ENCODE data around the gene NCK2. TPM values are rescaled to one million over a fixed set of nuclear protein-coding genes. Genes with fewer than 3 reads are reported as not detected.

Gene NCK2
- total and polyA plus RNA-seq, 2 of the 13 experiments (the other 11 are each of a cell fraction or from before 2014, with no cell fraction given): 14.8 to 23.5 TPM

DNA sequence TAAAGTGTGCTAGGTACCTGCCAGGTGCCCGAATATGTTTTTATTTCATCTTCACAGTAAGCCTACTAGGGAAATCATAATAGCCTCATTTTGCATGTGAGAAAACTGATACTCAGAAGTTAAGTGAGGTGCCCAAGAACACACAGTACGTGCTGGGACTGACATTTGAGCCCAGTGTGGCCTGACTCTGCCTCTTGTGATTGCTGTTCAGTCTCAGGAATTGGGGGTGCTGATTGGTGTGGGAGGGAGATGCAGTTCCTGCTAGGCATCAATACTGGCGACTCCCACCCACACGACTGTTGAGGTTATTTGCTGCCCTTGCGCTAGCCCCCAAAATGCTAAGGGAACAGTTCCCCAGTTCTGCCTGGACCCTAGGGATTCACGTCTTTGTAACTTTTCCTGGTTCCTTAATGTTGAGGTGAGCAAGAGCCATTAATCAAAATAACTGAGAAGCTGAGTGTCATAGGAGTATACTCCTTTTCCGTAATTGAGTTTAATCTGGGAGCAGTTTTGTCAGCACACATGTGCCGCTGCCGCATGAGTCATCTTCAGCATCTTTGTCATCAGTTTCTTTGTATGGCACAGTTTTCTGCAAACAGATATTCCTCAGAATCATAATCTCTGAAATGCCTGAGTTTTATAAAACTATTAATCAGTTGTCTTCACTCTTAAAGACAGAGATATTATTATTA lies 120.7 kb downstream of the NCK2 start:
- TF ChIP-seq, protein P1, sequence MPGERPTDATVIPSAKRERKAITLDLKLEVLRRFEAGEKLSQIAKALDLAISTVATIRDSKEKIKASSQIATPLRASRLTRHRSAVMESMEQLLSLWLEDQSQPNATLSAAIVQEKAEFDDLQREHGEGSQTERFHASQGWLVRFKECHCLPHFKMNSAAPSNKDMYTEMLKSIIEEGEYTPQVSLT (CRISPR knock-in tag; IDR thresholded peaks at IDR 0.05; ENCODE audit: borderline replicate concordance, low read depth): no peak
- TF ChIP-seq RFXAP (CRISPR knock-in tag; IDR thresholded peaks at IDR 0.05; ENCODE audit: borderline replicate concordance): no peak
- TF ChIP-seq ZNF569 (CRISPR knock-in tag; IDR thresholded peaks at IDR 0.05; ENCODE audit: borderline replicate concordance): no peak
- TF ChIP-seq NR1H2 (CRISPR knock-in tag; IDR thresholded peaks at IDR 0.05; ENCODE audit: borderline replicate concordance, low read depth): no peak
- no peak for TF ChIP-seq KDM4B (CRISPR knock-in tag; IDR thresholded peaks at IDR 0.05)
- no peak for TF ChIP-seq TRIM24 (CRISPR knock-in tag; IDR thresholded peaks at IDR 0.05)
- TF ChIP-seq BCLAF1 (IDR thresholded peaks at IDR 0.05): no peak
- TF ChIP-seq DR1 (CRISPR knock-in tag; IDR thresholded peaks at IDR 0.05): no peak
- TF ChIP-seq RBM22 (optimal IDR thresholded peaks at IDR 0.05; ENCODE audit: low read length): no peak
- TF ChIP-seq CBX2 (IDR thresholded peaks at IDR 0.05; ENCODE audit: low read depth, low read length): no peak
- TF ChIP-seq CBX2 (CRISPR knock-in tag; IDR thresholded peaks at IDR 0.05; ENCODE audit: low read depth): no peak
- TF ChIP-seq ZBTB42 (CRISPR knock-in tag; IDR thresholded peaks at IDR 0.05): no peak
- no peak for TF ChIP-seq PAX8 (CRISPR knock-in tag; IDR thresholded peaks at IDR 0.05; ENCODE audit: borderline replicate concordance)
- no peak for TF ChIP-seq GTF3A (CRISPR knock-in tag; conservative IDR thresholded peaks at IDR 0.05)
- TF ChIP-seq HOXA7 (CRISPR knock-in tag; IDR thresholded peaks at IDR 0.05): no peak
- TF ChIP-seq, protein P2, sequence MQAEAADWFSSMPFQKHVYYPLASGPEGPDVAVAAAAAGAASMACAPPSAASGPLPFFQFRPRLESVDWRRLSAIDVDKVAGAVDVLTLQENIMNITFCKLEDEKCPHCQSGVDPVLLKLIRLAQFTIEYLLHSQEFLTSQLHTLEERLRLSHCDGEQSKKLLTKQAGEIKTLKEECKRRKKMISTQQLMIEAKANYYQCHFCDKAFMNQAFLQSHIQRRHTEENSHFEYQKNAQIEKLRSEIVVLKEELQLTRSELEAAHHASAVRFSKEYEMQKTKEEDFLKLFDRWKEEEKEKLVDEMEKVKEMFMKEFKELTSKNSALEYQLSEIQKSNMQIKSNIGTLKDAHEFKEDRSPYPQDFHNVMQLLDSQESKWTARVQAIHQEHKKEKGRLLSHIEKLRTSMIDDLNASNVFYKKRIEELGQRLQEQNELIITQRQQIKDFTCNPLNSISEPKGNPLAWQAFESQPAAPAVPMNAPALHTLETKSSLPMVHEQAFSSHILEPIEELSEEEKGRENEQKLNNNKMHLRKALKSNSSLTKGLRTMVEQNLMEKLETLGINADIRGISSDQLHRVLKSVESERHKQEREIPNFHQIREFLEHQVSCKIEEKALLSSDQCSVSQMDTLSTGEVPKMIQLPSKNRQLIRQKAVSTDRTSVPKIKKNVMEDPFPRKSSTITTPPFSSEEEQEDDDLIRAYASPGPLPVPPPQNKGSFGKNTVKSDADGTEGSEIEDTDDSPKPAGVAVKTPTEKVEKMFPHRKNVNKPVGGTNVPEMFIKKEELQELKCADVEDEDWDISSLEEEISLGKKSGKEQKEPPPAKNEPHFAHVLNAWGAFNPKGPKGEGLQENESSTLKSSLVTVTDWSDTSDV (CRISPR knock-in tag; IDR thresholded peaks at IDR 0.05): no peak
- BruUV-seq (replicated peaks): no TSS peak
- ChIA-PET CTCF (ENCODE audit: low intra/inter-chr PET ratio, low total read pairs) (no interaction called here), POLR2A (no interaction called here)
- Histone ChIP-seq H3K4me2 (ENCODE audit: low read depth, low read length) (no peak overlapping the region), H3K4me1 (ENCODE audit: insufficient read depth, low read length) (no peaks in the 10 kb centered on the region), H3K9me3 (ENCODE audit: low read length) (no peaks in the 10 kb centered on the region), H3K4me3 (replicated peaks in 1 of 3; ENCODE audit: insufficient read depth in 1 of 3, low read depth in 2 of 3, low read length in 3 of 3) (no peak overlapping the region), H3K36me3 (replicated peaks in 1 of 2; ENCODE audit: control insufficient read depth in 1 of 2, insufficient read depth in 2 of 2, low read length in 2 of 2) (no peaks in the 10 kb centered on the region; a peak in 1 of 5 replicates), H4K20me1 (ENCODE audit: insufficient read depth, low read length) (no peaks in the 10 kb centered on the region), H2AFZ (ENCODE audit: low read length) (no peak overlapping the region), H3K79me2 (ENCODE audit: insufficient read depth, low read length) (no peaks in the 10 kb centered on the region), H3K27ac (ENCODE audit: extremely low read length, insufficient read depth, low read length) (no peak overlapping the region), H3K9ac (ENCODE audit: insufficient read depth, low read depth, low read length) (no peak overlapping the region), H3K27me3 (ENCODE audit: control insufficient read depth in 1 of 2, insufficient read depth in 2 of 2, low read length in 2 of 2) (no peaks in the 10 kb centered on the region)
- intact Hi-C loops (cut with micrococcal nuclease; ENCODE audit: unreplicated experiment): no loop called here
- ATAC-seq (no peak), DNase-seq (ENCODE audit: low spot score) (no peak), FAIRE-seq (no peak)
- in situ Hi-C loops (cut with HindIII; ENCODE audit: extremely low pct_ligation_motif_present, low pct_unique_long_range_greater_than_20kb): no loop called here
- WGBS (ENCODE audit: low lambda C conversion rate): 98% methylated on average over 9 of the region's 9 CpGs

Measured in HepG2 (cell line).